Mammary epithelial cell (primary cell): ENCODE measurements around the gene TBC1D23.
"Not testable (repeated sequence)": the region's sequence is repeated elsewhere in the genome, so short reads cannot be mapped to it uniquely, and the experiment has no call there.

Source experiments
- EZH2 ChIP-seq: IDR thresholded peaks from 2 replicates; pipeline ENCODE4 v1.6.1; 2012; ENCODE audit warnings: low read length, inconsistent platforms, borderline replicate concordance
- TF ChIP-seq, protein P1 (sequence below), 2 donors: IDR thresholded peaks in 1 of 2; conservative IDR thresholded peaks in 1 of 2; 2 replicates each; pipeline ENCODE4 v1.5.1; 2011 to 2012; ENCODE audit warnings: inconsistent platforms in 2 of 2, low read length in 2 of 2, mild to moderate bottlenecking in 2 of 2, control low read depth in 1 of 2, low read depth in 1 of 2; ENCODE audit not compliant: insufficient read depth in 1 of 2; ENCODE audit errors: extremely low read depth in 1 of 2

DNA sequence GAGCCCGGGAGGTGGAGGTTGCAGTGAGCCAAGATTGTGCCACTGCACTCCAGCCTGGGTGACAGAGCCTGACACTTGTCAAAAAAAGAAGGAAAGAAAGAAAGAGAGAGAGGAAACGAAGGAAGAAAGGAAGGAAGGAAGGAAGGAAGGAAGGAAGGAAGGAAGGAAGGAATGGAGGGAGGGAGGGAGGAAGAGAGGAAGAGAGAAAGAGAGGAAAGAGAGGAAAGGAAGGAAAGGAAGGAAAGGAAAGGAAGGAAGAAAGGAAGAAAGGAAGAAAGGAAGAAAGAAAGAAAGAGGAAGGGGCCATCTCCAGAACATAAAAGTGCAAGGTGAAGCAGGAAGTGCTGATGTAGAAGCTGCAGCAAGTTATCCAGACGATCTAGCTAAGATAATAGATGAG, 31.6 kb upstream of the TBC1D23 start:
- TF ChIP-seq, protein P1, sequence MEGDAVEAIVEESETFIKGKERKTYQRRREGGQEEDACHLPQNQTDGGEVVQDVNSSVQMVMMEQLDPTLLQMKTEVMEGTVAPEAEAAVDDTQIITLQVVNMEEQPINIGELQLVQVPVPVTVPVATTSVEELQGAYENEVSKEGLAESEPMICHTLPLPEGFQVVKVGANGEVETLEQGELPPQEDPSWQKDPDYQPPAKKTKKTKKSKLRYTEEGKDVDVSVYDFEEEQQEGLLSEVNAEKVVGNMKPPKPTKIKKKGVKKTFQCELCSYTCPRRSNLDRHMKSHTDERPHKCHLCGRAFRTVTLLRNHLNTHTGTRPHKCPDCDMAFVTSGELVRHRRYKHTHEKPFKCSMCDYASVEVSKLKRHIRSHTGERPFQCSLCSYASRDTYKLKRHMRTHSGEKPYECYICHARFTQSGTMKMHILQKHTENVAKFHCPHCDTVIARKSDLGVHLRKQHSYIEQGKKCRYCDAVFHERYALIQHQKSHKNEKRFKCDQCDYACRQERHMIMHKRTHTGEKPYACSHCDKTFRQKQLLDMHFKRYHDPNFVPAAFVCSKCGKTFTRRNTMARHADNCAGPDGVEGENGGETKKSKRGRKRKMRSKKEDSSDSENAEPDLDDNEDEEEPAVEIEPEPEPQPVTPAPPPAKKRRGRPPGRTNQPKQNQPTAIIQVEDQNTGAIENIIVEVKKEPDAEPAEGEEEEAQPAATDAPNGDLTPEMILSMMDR (conservative IDR thresholded peaks at IDR 0.05 in 1 of 2, IDR thresholded peaks at IDR 0.05 in 1 of 2; ENCODE audit: extremely low read depth in 1 of 2, insufficient read depth in 1 of 2, low read depth in 1 of 2, low read length in 2 of 2): not testable (repeated sequence)
- not testable (repeated sequence) for TF ChIP-seq EZH2
